ENCODE measurements around the gene PNLIPRP3.

Gene PNLIPRP3

DNA sequence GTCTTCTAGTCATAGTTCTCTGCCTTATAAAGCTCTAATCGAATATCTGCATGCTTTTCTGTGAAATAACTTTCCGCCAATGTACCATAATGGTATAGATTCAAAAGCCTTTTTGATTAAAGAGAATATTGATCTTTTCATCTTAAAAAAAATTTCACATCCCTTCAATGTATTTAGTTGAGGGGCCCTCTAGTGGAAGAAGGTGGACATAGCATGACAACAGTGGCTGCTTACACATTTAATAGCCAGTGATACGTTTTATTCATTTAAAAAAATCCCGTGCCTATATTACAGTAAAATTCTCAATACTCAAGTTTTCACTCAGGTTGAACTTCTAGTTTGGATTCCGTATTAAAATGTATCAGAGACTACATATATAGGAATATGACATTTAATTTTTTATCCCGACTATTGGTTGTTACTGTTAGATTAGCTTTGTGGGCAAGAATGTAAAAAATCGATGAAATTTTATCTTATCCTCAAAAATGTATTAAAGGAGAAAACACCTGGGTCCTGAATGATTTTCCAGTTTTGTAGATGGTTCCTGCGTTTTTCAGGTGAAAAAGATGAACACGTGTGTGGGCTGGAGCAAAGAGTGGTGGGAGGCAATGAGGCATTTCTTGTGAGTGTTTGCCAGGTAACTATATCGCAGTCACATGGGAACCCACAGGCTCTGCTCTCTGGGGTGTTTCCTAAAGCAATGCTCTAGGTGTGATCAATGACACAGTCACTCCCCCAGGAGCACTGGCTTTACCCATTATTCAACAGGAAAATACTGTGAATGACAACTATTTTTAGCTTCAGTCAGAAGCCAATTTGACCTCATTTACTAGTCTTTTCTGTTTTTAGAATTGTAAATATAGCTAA, 94.0 kb downstream of the PNLIPRP3 start:
- peak; percentile 70 for FAIRE-seq

DNA sequence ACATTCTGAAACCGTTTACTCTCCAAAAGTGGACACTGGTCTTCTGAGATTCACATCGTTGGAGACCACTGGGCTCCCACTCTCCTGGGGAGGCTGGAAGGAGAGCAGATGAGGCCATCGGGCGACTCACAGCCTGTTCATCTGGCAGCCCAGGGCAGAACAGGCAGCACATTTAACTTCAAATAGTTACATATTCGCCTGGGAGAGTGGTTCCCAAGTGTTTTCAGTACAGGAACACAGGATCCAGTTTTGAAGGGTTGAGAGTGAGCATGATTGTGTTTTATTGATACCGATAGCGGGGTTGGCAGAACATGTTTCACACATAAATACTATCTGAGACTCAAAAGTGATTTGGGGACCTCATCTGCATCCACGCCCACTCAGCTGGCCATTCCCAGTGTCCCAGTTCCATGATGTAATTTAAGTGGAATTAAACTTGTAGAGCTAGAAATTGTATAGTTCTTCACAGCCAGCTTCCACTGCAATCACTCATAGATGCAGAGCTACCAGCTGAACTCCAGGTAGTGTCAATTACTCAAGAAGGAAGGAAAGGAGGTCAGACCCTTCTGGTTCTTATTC, 95.2 kb downstream of the PNLIPRP3 start:
- FAIRE-seq, result no peak

DNA sequence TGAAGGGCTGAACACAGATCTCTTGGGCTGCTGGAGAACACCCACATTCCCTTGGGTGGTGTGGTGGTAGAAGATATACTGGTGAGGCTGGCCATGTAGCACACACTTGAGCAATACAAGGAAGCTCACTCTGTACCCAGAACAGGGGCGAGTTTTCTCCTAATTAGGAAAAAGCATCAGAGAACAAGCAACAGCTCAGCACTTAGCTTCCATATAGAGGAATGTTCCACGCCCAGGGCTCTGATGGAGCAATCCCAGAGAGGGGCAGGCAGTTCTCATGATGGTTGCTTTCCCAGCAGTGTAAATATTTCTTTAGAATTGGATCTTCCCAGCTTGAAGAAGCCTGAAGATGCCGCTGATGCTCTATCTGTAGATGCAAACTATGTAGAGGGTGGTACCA, 97.1 kb downstream of the PNLIPRP3 start:
- FAIRE-seq, result no peak

DNA sequence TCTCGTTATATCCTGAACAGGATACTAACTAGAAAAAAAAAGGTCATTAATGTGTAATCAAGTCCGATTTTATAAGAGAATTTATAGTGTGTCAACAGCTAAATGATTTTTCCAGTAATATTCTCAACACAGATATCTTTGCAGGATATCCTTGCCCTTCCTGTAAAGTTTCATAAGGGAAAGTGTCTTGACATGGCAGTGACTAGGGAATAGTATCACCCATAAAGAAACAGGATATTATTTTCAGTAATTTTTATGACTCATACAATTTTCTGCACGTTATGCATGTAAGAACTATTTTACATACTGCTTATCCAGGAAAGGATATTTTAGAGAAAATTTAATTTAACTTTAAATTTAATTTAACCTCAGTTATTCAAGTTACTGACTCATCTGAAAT, 98.6 kb downstream of the PNLIPRP3 start:
- no peak for FAIRE-seq

Measured in G401.6 (cell line).